ENCODE results near the gene MLLT11.

- no peak for TF ChIP-seq CTCF (IDR thresholded peaks at IDR 0.05)
- no peak for TF ChIP-seq IRF2 (CRISPR knock-in tag; IDR thresholded peaks at IDR 0.05; ENCODE audit: borderline replicate concordance, low read depth)
- no peak for TF ChIP-seq E2F4 (CRISPR knock-in tag; IDR thresholded peaks at IDR 0.05; ENCODE audit: borderline replicate concordance, low read depth)
- TF ChIP-seq ATF3 (CRISPR knock-in tag; conservative IDR thresholded peaks at IDR 0.05) = no peak
Measured at GRCh38 chr1:151060007-151060656, at the start of gene MLLT11.

All from WTC11 (cell line).